A549 treated with CORT108297 at 1 μM for 4 hours (cell line): ENCODE results near the gene CFAP119. TPM values are rescaled to one million over a fixed set of nuclear protein-coding genes. Genes with fewer than 3 reads are reported as not detected.

Experiments
- total RNA-seq: library from RNA; stranded (reverse); fragments of 200-300 nt; extraction: Qiagen RNA extraction; gene quantifications from 5 replicates; pipeline ENCODE4 v1.2.3, GENCODE V29; 2022

CFAP119 gene
- total RNA-seq: 4.4 to 9.9 TPM (median 9.0 TPM) in 5 replicates

GRCh38 chr16:30761928-30762902 lies at the start of gene CFAP119, which contains the start of gene RNF40:
Gene CFAP119 (minus strand): TSS chr16:30762062. CDS start chr16:30761748, 314 bp downstream.
Gene RNF40 (plus strand): TSS chr16:30762322. CDS start chr16:30762546, 224 bp downstream.

DNA sequence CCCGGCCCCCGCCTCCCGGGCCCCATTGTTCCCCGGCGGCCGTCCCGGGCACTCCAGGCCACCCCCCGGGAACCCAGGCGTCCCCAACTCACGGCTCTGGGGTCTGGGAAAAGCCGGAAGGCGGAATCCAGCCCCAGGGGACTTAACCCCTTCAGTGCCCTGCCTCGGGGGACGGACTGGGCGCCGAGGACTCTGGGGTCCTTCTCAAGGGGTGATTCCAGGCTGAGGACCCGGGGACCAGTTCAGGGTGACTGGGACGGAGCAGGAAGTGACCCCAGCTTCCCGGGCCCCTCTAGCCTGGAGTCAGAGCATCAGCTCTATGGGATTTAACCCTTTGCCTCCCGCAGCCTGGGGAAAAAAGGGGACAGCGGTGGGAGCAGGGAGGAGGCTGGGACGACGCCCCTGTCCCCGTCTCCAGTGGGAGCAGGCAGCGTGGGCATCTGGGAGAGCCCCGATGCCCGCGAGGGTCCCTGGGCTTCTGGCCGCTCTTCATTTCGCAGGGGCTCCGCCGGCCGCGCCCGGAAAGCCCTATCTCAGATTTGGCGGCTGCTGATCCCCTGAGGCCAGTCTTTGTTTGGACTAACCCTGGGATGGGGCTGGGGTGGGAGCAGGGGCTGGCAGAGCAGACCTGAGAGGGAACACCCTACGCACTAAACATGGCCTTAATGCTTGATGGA lies 25.2 kb upstream of the CFAP119 start, which contains the start of gene ZNF629:
TSS of gene ZNF629 (minus strand) at position 270 of the 677 bp plus-strand sequence. CDS start 2,723 bp downstream, outside the sequence.

GRCh38 chr16:30747799-30748633 lies 13.8 kb downstream of the CFAP119 start, which contains the start of gene PHKG2:
Gene PHKG2 (plus strand): TSS chr16:30748425. CDS start chr16:30748821, 396 bp downstream.

Other genes with a start within 250 kb of the CFAP119 start
- 37.2 to 50.3 TPM (median 46.5 TPM) in 5 replicates for gene ZNF768, start 235.5 kb downstream of the CFAP119 start, total RNA-seq
- gene ZNF747, start 227.2 kb downstream of the CFAP119 start, total RNA-seq: 3.8 to 4.6 TPM (median 4.5 TPM) in 5 replicates
- gene ZNF764, start 203.7 kb downstream of the CFAP119 start, total RNA-seq: 4.5 to 6.9 TPM (median 6.6 TPM) in 5 replicates
- gene ZNF688, start 190.3 kb downstream of the CFAP119 start, total RNA-seq: 4.8 to 8.1 TPM (median 7.8 TPM) in 5 replicates
- not detected in 5 replicates for gene ZNF785, start 176.4 kb downstream of the CFAP119 start, total RNA-seq
- gene ZNF689, start 151.7 kb downstream of the CFAP119 start, total RNA-seq: 7.6 to 9.2 TPM (median 8.1 TPM) in 5 replicates
- 20.2 to 28.8 TPM (median 25.3 TPM) in 5 replicates for gene PRR14, start 111.1 kb downstream of the CFAP119 start, total RNA-seq
- 31.5 to 45.5 TPM (median 44.8 TPM) in 5 replicates for gene FBRS, start 103.6 kb downstream of the CFAP119 start, total RNA-seq
- gene SRCAP, start 62.9 kb downstream of the CFAP119 start, total RNA-seq: 11.0 to 30.6 TPM (median 25.8 TPM) in 5 replicates
- 17.9 to 26.3 TPM (median 23.3 TPM) in 5 replicates for gene PHKG2, start 13.6 kb downstream of the CFAP119 start, total RNA-seq
- gene RNF40, start 260 bp upstream of the CFAP119 start, total RNA-seq: 74.1 to 90.1 TPM (median 87.1 TPM) in 5 replicates
- gene ZNF629, start 25.1 kb upstream of the CFAP119 start, total RNA-seq: 15.1 to 17.9 TPM (median 16.2 TPM) in 5 replicates
- gene BCL7C, start 132.0 kb upstream of the CFAP119 start, total RNA-seq: 24.4 to 39.0 TPM (median 37.0 TPM) in 5 replicates
- gene CTF1, start 134.6 kb upstream of the CFAP119 start, total RNA-seq: 0.09 to 0.18 TPM (median 0.13 TPM) in 5 replicates
- gene FBXL19, start 161.5 kb upstream of the CFAP119 start, total RNA-seq: 13.9 to 22.2 TPM (median 20.1 TPM) in 5 replicates
- gene ORAI3, start 187.0 kb upstream of the CFAP119 start, total RNA-seq: 10.1 to 17.2 TPM (median 14.7 TPM) in 5 replicates
- gene SETD1A, start 195.7 kb upstream of the CFAP119 start, total RNA-seq: 16.0 to 22.1 TPM (median 21.3 TPM) in 5 replicates
- gene HSD3B7, start 223.1 kb upstream of the CFAP119 start, total RNA-seq: 13.0 to 16.0 TPM (median 15.0 TPM) in 5 replicates
- gene STX1B, start 248.6 kb upstream of the CFAP119 start, total RNA-seq: 1.5 to 1.9 TPM (median 1.7 TPM) in 5 replicates